G401 (cell line): ENCODE data around the gene EML1. TPM values are rescaled to one million over a fixed set of nuclear protein-coding genes. Genes with fewer than 3 reads are reported as not detected.
A peak's percentile ranks its signal among the peaks of the same experiment; 100 is the strongest.

Source experiments
- DNase-seq: peaks from one replicate; pipeline ENCODE4 v3.0.0-alpha.2; 2015; ENCODE audit warnings: low spot score
- in situ Hi-C: cut with HindIII; loops from 2 replicates; pipeline ENCODE4 v1.10.0; 2016; ENCODE audit warnings: low sequenced_read_pairs, mixed read lengths
- total RNA-seq: library from RNA; depleted of rRNA; stranded (reverse); fragments of >200 nt; shearing (Covaris generic); gene quantifications from 2 replicates; pipeline ENCODE4 v1.2.3, GENCODE V29; 2014

EML1 gene
- total RNA-seq, 1 experiment from 2014 or later: 19.2 TPM

DNA sequence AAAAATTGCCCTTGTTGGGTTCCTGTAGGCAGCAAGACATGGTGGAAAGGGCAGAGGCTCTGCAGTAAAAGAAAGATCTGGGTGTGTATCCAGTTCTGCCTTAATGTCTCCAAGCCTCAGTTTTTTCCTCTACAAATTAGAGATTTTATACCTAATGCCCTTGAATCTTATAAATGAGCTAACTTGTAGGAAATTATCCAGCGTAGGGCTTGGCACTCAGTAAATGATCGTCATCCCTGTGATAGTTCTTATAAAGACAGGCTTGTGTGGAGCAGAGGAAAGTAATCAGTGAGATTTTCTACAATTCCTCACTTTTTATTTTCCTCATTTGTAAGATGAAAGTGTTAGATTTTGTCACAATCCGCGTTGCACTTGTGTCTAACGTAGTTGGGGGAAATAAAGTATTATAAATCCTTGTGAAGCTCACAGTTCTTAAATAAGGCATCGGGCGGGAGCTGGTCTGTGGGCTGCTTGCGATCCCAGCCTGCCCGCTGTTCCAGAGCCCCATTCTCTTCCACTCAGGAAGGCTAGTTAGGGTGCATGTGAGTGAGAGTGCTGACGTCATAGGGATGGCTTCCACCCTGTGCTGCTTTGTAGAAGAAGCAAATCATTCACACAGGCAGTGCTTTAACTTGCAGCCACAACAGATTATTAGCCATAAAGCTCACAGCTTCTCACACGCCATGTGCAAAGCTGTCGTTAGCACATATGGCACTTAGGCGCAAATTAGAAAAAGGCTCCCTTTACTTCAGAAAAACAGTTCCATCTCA lies 87.6 kb downstream of the EML1 start:
- DNase-seq: no peak
- in situ Hi-C loops: no loop called here

DNA sequence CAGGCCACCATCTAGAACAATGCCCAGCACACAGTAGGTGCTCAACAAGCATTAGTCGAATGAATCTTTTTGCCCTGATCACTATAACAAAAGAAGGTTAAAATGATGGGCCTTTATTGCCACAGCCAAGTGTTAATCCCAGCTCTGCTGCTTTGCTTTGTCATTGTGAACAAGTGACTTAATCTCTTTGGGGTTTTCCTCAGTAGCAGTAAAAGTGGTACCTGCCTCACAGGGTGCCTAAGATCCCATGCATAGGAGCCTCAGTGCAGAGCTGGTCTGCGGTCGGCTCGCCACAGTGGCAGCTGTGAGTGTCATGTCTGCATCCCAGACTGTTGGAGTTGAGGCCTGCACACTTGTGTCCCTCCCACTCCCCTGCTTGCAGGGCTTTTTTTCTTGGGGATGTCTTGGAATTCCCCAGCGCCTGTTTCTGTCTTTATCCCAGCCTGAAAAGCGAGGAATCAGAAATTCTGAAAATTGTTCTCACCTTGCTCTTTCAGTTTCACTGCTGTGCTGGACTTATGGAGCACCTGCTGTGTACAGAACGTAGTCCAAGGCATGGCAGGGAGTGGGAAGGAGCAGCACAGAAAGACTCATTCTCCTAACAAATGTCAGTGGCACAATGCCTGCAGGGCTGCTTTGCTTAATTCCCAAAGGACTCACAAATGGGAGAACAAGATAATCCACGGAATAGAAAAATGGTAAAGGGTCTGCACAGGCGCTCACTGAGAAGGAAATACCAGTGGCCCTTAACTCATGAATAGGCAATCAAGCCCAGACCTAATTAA lies 90.8 kb downstream of the EML1 start:
- no peak for DNase-seq
- in situ Hi-C loops: no loop called here

DNA sequence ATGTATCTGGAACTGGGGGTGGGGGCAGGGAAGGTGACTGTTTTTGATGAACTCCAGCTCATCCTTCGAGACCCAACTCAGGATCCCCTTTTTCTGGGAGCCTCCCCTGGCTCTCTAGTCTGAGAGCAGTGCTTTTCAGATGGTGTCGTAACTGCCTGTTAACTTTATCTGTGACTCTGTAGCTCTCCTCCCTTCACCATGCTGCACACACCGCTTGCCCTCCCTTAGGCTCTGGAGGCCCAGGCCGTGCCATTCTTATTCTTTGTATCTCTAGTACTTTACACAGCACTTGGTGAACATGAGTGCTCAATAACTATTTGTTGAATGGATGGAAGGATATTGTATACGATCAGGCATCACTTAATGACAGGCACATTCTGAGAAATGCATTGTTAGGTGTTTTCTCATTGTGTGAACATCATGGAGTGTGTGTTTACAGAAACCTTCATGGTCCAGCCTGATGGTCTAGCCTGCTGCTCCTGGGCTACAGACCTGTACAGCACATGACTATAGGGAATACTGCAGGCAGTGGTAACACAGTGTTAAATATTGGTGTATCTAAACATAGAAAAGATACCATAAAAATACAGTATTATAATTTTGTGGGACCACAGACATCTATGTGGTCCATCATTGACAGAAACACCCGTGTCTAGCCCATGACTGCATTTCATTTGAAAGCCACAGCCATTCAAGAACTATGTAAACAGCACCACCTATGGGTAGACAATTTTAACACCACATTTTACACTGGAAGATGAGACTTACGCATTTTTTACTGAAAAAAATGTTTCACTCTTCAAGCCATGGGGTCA lies 91.8 kb downstream of the EML1 start:
- in situ Hi-C loops: no loop called here
- peak; percentile 82 for DNase-seq

DNA sequence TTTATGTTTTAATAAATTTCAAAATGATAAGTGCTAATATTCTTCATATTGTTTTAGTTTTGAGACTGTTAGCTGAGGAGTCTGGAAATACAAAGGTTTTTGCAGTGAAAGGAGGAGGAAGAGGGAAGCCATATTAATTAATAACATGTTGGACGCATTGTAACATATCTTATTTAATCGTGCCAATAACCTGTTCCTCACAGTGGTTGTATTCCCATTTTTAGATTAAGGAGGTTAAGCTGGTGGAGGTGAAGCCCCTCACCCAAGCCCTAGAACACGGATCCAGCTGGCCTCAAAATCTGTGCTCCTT lies 92.4 kb downstream of the EML1 start:
- in situ Hi-C loops: no loop called here

DNA sequence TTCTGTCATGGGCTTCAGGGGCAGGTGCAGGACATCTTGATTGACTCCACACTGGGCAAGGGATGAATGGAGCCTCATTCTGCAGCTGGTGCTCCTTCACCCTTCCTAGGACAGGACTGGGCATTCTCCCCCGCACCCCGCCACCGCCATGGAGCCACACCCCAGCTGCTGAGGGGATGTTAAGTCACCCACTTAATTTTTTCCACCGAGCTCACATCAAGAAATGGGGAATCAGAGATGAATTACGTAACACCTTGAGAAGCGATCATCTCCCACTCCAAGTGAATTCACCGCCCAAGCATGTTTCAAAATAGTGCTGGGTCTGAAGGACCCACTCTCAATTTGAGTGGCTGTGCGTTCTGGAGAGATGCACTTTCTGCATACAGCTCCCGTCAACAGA lies 94.2 kb downstream of the EML1 start:
- DNase-seq: no peak
- in situ Hi-C loops: no loop called here

More for the DNA sequence above, 92.4 kb downstream of the EML1 start:
- no peak for DNase-seq

DNA sequence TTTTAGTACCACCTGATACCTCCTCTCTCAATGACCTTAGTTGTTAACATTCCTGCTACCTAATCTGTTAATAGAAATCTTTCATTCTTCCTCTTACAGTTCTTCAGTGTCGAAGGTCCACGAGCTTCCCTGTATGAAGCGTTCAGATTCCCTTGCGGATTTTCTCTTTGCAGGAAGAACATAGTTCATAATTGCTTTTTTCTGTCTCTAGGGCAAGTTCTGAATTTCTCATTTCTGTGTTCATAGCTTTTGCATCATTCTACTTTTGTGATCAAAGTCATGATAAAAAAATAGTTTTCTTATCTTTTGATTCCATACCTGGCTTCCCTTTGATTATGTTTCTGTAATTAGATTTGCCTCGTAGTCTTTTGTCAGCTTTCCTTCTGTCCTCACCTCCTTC lies 94.9 kb downstream of the EML1 start:
- in situ Hi-C loops: no loop called here
- DNase-seq: no peak

DNA sequence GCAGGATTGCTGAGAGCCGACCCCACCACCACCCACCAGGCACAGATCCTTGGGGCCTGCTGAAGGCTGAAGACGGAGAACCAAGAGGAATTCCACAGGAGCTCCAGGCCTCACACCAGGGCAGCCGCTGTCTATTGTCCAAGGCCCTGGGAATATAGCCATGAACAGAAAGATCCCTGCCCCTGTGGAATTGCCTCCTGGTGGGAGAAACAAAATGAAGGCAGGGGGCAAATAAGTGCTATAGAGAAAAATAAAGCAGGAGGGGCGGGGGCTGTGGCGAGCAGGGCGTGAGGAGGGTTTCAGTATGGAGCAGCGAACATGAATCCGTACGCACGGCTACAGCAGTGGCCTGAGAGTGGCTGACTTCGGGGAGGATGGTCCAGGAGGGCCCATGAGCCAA lies 96.1 kb downstream of the EML1 start:
- in situ Hi-C loops: no loop called here
- no peak for DNase-seq

DNA sequence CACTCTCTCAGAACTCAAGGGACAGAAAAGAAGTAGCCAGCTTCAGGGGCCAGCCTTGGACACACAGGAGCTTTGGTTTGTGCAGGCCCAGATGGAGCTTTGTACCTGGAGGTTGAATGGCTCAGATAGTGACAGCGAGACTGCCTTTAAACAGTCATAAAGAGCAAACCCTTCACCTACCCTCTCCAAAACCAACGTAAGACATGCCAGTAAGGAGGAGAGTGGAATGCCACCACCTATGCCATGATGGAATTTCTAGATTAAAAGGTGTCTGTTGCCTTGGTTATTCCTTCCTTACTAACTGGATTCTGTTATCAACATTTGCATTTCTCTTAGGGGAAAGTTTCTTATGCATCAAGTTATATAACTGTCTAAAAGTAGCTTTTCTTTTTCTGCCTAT lies 98.1 kb downstream of the EML1 start:
- in situ Hi-C loops: no loop called here

DNA sequence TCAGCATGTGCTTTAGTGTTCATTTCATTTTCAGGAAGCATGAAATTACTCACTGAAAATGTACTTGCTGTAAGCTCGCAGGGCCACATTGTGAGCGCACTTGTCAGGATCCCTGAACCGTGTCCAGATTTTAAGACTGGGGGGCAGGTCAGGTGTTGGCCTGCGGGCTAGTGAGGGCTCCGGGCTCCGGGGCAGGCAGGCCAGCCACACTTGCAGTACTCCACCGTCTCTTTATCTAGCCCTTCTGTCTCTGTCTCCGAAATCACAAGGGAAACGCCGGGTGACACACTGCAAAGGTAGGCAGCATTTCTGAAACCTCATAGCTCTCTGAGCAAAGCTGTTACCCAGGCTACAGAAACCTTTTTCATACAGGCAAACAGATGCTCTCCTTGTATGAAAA lies 98.7 kb downstream of the EML1 start:
- in situ Hi-C loops: no loop called here

More for the DNA sequence above, 98.1 kb downstream of the EML1 start:
- no peak for DNase-seq

DNA sequence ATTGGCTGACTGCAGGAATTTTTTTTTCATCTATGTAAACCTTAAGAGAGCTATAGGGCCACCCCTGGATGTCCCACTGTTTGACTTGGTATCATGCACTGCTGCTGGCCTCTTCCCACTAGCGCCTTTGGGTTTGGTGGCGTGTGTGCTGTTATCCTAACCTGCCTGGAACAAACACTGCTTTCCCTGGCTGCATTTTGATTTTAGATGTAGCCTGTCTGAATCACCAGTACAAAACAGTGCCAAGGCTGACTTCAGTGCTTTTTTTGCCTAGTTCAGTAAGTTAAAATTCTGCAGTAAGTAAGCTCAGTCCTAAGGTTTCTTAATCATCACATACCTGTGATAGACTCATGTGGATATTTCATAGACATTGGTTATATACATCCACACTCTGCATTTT lies 99.2 kb downstream of the EML1 start:
- DNase-seq: no peak
- in situ Hi-C loops: no loop called here

More for the DNA sequence above, 98.7 kb downstream of the EML1 start:
- DNase-seq: no peak

DNA sequence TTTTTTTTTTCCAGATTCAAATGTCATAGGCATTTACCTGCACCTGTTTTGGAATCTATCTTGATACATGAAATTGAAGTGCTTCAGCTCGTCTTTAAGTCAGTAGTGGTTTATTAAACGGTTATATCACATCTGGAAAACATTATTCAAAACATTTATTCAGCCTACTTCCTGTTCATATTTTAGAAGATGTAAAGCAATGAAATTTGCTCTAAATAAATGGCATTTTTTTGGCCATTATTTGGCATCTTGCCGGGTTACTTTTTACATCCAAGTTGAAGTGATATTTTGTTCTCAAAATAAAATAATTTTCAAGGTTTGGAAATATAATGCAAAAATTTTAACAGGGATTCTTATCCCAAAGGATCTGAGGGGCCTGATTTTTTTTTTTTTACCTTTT lies 103.1 kb downstream of the EML1 start:
- DNase-seq: no peak
- in situ Hi-C loops: no loop called here

DNA sequence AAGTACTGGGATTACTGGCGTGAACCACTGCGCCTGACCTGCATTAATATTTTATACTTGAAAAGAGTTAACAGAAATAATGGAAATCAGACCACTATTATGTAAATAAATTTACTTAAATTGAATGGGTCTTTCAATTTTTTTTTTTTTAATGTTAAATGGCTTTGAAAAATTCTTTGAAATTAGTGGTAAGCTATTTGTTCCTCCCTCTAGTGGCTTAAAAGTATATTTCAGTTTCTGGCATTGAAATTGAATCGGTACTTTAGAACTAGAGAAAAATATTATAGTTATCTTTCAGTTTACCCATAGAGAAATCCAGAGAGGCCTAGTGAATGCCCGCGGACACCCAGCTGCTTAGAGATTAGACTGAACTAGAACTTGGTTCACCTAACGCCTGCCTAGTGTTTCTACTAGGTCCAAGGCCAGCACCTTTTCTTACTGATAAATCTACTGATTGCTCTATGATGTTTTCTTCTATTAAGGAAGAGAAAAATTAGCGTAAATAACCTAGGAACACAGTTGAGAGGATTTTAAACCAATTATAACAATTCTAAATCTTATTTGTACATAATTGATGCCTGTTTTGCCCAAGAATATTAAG lies 106.5 kb downstream of the EML1 start:
- DNase-seq: no peak
- in situ Hi-C loops: no loop called here

DNA sequence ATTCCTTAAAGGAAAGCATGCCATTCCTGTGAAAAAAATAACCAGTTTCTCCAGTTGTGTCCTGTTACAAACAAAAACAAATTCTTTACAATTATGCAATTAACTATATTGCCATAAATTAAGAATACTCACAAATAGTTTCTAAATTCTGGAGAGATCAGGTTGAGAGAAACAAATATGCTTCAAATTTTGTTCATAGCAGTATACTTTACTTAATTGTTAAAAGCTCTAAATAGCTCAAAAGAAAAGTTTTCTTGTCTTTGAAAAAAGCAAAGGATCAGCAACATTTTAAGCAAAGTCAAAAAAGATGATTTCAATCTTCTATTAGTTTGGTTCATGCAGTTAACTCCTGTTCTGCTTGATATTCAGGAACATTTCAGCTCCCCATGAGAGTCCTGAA lies 109.7 kb downstream of the EML1 start:
- in situ Hi-C loops: no loop called here
- no peak for DNase-seq

DNA sequence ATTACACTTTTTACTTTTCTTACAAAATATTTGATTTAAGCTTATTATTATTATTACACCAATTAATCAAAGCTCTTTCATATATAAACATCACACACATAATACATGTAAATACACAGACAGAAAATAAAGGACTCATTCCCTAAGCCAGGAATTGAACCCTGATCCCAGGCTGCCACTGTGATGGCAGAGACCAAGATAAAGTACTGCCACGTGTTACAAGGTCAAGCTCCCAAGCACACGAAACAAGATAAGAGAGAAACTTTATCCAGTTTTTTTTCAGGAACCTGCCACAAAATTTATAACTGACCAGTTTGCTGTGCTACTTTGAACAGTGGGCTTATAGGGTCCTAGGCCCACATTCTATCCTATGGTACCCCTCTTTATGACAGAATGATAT lies 111.3 kb downstream of the EML1 start:
- no peak for DNase-seq
- in situ Hi-C loops: no loop called here

DNA sequence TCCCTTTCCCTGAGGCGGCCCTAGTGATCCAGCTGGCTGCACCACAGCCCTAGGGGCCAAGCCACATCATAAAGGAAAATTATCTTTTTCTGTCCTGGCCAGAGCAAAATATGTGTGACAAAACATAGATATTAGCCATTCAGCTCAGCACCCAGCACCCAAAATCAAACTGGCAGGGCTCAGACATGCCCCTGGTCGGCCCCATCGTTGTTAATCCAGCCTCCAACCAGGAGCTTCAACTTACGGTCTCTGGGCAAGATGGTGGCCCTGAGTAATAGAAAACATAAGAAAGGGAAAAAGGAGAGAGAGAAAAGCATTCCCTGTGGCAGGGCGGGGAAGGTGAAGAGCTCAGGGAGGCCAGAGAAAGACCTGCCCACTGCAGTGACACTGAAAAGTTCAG lies 111.9 kb downstream of the EML1 start:
- in situ Hi-C loops: no loop called here
- no peak for DNase-seq

DNA sequence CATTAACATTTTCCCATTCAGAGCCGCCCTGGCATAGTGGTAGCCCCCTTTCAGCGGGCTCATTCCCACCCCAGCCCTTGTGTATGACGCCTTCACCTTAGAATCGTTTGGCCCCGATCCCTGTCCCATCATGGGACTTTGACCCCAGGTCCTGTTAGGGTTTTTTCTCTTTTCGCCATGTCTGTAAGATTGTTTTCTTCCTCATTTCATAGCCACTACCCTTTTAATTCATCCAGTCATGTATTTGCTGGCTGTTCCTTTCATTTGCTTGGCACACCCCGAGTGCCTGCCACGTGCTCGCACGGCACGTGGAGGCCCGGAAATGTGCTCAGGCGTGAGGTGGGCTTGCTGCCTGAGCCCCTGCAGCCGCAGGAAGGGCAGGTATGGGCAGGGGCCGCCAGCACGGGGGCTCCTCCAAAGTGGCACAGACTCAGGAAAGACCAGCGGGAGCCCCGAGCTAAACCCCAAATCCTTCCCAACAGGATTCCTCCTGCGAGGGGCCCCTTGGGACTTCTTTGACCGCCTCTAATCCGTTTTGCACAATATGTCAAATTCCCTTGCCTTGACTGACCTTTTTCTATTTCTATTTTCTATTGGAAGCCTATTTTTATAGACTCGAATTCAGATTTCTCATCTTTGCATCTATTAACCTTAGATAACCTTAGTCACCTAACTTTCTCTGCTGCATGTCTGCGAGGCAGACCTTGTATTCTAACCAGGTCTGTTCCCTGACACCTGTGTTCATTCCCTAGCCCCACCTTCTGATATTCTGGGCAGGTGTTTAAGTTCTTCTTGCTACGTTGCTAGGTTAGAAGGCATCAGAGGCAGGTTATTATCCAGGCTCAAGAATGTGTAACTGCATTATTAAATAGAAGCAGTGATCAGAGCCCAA lies 114.8 kb downstream of the EML1 start:
- DNase-seq: no peak
- in situ Hi-C loops: no loop called here

DNA sequence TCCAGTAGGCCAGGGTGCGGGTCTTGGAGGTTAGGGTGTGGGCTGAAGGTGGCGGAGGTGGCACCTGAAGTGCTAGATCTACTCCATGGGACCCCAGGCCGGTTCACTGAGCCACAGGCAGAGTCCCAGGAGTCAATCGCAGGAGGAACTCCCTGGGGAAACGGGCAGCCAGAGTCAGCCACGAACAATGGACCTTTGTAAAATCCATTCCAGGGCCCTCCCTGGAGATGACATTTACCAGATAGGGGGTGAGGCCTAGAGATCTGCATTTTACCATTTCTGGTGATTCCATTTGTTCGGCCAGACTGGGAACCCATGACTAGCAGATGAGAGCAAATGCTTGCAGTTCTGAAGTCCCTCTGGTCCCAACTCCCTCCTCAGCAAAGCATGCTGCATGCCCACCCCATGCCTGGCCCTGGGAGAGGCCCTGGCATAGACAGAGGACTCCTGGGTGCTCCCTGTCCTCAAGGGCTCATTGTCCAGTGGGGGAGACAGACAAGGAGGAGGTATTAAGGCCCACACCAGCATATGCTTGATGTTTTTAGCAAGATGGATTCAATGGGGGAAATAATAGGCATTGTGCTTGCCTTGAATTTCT lies 115.5 kb downstream of the EML1 start:
- DNase-seq: no peak

DNA sequence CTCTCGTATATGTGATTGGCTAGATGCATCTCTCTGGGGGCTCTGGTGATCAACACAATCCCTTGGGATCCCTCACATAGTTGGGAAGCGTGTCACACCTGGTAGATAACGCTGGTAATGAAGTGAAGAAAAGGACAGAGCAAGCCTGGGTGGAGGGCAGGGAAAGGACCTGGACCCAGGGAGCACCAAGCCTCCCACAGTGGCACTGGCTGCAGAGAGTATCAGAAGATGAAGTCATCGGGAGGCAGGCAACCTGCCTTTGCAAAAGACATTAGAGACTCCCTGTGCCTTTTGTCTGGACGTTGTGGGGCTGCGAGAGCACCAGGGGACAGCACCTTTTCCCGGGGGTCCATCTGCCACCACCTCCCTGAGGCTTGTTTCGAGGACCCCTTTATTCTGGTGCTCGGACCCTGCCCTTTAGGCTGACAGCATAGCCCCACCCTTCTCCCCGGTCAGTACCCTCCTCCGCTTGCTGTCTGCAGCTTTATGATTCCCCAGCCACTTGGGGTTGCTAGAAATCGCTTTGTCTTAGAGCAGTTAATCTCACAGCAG lies 116.4 kb downstream of the EML1 start:
- in situ Hi-C loops: no loop called here
- no peak for DNase-seq

More for the DNA sequence above, 115.5 kb downstream of the EML1 start:
- in situ Hi-C loops: no loop called here
